CD4-positive, alpha-beta T cell treated with Interferon alpha-2 for 1 hour (primary cell): ENCODE data around the gene TOP1.

ENCODE experiments used
- DNase-seq, 2 donors: peaks; one replicate each; pipeline ENCODE4 v3.0.0-alpha.2; 2020 to 2022

The TOP1 gene

DNA sequence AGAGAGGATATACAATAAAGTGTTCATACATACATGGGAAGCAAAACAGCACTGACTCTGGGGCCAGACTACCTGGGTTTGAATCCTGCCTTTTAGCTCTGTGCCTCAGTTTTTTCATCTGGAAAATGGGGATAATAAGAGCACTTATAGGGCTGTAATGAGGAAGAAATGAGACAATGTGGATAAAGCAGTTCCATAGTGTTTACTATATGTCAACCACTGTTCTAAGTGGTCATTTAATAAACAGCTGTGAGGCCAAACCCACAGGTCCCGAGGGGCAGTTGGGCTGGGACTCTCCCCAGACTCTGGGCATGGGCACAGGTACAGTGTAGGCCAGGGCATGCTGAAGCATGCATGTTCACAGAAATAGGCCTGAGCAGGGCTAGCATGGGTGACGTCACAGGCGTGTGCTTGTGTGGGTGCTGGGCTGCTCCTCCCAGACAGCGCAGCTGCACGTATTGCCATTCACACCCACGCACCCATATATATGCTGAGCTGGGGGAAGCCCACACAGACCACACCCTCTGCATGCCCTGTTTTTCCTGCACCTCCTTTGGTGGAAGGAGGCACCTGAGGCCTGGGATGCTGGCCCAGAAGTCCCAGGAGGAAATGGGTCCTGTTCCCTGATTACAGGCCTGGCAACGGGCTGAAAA is 105.2 kb downstream of the TOP1 start:
- peak; percentile 54 to 66 for DNase-seq

DNA sequence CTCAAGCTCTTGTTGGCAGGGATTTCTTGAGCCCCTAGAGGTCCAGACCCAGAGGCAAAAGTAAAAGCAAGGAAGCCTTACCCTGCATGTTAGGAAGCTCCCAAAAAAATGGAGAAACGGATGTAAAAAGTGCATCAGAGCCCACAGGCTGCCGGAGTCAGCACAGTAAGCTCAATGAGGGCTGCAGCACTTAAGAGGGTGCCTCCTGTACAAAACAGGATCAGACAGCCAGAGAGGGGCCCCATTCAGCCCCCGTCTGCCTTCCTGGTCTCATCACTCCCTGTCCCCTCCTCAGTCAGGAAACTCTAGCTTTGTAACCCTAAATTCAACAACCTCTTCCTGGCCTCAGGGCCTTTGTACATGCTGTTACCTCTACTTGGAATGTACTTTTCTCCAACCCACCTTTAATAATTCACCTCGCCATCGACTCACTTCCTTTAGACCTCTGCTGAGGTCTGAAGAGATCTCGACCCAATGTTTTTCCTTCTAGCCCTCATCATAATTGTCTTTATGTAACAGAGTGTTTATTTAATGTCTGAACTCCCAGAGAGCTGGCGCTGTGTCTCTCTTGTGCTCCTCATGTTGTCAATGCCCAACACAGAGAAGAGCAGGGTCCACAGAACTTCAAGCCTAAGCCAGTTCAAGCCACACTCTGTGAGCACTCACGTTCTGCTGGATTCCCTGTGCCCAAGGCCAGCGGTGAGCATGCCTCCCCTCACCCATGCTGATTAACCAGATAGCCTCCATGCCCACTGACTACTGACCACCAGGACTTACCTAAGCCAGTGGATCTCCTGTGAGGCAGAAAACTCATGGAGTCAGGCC is 106.0 kb downstream of the TOP1 start:
- no peak for DNase-seq

DNA sequence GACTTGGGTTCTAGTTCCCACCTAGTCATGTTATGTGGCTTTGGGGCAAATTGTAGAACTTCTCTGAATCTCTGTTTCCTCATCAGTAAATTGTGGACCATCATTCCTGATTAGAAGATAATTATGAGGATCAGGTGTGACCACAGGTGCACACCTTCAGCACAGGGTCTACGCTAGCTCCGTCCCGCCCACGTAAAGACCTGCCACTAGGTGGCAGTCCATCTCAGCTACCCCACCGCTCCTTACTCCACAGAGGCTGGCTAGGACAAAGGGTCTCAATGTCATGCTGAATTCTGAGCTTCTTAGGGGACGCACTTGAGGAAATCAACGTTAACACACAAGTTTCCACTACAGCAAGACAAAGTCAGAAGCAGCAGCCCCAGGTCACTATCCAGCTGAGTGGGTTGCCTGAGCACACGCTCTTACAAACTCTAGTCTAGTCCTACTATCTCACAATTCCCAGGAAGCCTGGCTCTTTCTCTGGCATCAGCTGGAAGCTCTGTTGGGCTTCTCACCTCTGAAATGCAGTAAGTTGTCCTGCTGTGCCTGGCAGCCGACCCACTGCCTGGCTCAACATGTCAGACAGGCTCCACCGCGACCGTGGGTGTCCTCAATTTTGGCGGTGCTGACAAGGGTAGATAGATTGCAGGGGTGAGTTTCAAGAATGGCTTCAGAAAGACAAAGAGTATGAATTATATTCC is 106.7 kb downstream of the TOP1 start:
- peak; percentile 60 to 78 for DNase-seq

DNA sequence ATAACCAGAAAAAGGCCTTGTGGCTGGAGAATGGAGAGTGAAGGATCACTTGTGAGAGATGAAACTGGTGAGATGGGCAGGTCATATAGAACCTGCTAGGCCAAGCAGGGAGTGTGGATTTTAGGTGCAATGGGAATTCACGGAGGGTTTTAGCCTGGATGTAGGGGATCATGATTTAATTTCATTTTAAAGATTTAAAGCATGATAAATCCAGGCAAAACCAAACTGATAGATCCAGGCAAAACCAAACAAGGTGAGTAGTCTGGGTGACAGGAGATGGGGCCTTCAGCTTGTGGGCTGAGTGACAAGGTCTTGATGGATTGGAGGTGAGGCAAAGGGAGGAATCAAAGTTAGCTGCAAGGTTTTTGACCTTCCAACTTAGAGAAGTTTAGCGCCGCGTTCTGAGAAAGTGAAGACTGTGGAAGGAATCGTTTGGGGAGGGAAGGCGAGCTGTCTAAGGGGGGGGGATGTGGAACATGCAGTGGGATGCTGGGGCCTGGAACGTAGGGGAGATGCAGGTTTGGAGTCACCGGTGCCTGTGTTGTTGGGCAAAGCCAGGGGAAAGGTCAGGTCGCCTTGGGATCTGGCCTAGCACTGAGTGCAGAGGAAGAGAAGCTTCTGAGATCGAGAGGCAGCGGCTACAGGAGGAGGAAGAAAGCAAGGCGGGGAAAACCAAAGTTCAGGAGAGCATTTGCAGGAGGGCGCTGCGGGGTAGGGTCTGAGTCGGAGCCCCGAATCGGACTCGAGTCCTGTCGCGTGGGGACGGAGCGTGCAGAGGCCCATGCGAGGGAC is 107.5 kb downstream of the TOP1 start:
- DNase-seq: no peak

DNA sequence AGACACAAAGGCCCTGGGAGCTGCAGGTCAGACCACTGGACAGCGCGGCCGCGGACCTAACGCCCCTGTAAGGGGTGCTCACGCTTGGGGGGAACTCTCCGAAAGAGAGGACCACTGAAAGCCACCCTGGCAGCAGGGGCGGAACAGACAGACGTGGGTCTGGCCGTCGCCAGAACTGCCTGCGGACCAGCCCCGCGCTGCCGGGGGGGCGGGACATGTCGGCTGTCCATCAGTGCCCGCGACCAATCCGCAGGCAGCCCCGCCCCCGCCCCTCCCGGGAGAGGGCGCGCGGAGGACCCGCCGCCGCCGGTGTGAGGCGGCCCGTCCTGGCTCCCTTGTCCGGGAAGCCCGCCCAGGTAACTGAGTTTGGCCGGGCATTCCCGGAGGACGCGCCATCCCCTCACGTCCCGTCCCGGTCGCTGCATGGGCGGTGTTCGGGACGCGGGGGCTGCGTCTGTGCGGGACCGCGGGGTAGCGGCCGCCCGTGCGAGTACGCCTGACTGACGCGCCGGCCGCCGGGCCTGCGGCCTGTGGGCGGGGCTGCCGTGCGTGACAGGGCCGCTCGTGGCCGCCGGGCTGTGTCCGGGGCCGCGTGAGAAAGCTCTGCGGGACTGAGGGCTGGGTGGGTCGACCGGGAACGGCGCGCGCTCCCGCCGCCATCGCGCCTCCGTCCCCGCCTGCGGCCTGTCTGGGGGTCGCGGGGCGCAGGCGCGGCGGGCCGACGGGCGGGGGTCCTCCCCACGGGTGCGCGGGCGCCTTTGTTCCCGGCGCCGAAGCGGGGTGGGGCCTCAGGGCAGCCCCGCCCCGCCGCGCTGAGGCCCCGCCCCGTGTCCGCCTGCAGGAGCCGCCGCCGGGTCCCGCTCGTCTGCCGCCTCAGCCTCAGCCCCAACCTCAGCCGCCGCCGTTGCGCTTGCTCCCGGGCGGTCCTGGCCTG is 108.3 kb downstream of the TOP1 start, which contains the start of gene PLCG1:
PLCG1 (plus strand) TSS at position 864 of the 934 bp plus-strand sequence. CDS start 99 bp downstream, outside the sequence.
- DNase-seq: peak; percentile 81 to 87

DNA sequence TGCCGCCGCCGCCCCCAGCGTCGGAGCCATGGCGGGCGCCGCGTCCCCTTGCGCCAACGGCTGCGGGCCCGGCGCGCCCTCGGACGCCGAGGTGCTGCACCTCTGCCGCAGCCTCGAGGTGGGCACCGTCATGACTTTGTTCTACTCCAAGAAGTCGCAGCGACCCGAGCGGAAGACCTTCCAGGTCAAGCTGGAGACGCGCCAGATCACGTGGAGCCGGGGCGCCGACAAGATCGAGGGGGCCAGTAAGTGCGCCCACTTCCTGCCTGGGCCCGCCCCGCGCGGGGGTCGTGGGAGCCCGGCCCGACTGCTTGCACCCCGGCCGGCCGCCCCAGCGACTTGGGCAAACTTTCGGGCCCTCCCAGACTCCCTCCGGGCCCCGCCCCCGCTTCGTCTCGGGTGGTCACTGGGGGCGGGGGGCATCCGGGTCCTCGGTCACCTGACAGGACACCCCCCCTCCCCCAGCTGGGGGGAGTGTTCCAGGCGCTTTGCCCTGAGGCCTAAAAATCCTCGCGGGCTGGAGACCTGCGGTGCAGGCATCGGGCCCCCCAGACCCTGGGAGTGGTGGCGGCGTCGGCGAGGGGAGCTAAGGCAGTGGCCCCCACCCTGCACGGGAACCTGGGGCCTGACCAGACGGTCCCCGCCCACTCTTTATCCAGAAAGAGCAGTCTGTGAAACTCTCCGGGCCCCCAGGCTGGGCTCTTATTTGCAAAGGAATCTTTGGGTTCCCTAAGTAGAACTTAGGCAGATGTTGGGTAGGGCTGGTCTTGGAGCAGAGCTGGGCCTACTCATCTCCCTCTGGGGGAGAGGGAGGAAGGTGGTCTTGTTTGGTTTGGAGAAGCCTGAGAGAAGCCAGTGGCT is 109.2 kb downstream of the TOP1 start:
- peak; percentile 49 to 76 for DNase-seq

DNA sequence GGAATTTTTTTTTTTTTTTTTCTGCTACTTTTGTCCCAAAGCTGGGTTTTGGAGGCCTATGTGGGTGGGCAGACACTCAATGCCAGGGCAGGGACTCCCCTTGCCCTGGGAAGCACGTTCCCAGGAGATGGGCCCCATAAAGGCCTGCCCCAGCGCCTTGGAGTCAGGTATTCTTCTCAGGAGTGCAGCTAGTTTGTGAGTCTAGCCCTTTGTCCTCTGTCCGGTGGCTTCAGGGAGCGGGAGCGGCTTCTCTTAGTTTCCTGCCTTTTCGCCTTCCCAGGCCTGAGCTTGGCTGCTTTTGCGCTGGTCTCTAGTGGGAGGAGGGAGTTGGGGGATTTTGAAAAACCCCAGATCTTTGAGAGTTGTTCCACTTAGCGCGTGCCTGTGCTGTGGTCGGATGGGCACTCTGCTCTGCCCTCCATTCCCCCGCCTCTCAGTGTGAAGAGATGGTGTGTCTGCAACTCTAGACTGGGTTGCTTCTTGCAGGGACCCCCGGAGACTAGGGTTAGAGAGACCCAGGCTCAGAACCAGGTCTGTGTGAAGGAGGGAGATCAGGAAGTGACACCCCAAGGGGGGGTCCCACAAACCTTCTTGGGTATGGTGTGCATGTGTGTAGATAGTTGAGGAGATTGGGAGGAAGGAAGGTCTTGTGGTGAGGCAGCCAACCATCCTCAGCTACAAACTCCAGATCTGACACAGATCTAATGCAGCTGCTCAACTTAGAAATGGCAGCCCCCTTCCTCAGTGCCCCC is 110.0 kb downstream of the TOP1 start:
- DNase-seq: peak; percentile 15 to 58

DNA sequence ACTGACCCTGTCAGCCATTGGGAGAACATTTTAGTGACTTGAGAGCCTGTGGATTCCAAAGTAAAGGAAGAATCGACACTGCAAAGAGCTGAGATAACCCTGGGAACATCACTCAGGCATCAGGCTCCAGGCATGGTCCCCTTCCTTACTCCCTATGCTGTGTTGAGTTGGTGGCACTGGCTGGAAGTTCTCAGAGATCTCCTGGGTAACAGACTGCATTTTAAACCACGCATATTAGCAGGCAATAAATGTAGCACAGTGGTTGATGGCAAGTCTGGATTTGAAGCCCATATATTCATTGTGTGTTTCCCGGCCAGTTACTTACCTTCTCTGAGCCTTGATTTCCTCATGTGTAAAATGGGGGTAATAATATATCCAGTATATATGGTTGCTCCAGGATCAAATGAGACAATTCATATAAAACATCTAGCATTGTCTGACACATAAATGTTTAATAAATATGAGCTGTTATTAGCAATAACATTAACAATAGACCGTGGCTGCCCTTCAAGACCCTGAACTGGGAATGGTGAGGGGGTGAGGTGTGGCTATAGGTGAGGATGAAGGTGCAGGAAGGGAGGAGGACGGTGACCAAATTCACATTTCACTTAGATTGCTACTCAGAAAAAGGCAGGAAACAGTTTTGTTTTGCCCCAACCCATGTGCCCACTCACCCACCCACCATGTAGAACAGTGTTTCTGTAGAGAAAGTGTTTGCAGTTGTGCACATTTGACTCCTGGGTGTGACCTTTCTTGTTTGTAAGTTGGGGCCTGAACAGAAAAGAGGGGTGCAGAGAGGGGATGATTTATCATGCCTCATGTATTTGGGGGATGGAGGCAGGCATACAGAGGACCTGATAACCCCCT is 110.8 kb downstream of the TOP1 start:
- DNase-seq: no peak

DNA sequence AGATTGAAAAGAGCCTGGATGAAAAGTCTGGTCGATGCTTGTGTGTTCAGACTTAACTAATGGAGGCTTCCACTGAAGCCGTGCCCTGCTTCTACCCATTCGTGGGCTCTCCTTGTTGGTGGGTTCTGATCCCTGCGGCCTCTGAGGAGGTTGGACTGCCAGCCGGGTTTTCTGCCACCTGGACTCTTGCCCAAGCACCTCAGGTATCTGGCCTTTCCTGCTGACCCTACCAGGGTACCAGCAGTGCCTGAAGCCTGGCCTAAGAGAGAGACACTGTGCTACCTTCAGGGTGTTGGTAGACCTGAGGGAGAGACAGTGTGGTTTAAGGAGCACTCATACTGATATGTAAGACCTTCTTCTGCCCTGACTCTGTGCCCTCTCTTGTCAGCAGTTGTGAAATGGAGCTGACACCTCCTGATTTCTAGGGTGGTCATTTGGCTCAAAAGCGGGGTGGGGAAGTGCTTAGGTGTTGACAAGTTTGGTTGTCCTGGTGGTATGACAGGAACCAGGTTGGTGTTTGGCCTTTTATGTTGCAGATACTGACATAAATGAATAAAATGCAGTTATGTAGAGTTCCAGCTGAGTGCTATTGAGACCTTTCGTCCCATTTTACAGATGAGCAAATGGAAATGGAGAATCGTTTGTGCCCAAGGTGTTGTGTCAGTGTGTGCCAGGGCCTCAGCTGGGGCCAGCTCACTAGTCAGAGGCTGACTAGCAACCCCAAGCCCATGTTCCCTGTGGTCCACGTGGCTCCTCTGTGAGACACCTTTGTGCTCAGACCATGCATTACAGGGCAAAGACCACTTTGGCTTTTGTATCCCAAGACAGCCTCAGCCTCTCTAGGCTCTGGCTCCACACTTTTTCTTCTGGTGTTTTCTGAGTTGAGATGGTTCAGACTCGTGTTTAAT is 111.9 kb downstream of the TOP1 start:
- no peak for DNase-seq

DNA sequence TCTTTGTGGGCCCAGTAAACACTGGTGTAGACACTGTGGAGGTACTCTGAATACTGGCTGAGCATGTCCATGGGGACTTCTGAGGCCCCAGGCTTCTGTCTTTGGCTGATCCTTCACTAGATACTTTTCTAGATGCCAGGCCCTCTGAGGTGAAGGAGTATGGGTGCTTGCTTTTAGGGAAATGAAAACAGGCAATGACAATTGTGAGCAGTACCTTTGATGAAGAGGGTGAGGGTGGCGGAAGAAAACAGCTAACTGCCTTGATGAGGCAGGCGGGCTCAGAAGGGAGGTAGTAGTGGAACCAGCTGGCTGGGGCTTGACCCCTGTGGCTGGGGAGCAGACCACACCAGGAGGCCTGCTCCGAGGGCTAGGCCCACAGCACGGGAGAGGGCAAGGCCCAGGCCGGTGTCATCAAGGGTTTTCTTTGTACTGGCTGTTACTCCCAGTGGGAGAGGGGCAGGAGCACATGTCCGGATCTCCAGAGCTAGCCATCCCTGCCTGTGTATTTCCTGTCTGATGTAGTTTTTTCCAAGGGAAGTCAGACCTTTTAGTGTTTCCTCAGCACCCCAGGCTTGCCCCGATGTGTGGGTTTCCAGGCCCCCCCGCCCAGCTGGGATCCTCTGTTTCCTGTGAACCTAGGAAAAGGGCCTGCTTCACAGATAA is 112.7 kb downstream of the TOP1 start:
- peak in 1 of 2 donors; percentile 24 for DNase-seq

DNA sequence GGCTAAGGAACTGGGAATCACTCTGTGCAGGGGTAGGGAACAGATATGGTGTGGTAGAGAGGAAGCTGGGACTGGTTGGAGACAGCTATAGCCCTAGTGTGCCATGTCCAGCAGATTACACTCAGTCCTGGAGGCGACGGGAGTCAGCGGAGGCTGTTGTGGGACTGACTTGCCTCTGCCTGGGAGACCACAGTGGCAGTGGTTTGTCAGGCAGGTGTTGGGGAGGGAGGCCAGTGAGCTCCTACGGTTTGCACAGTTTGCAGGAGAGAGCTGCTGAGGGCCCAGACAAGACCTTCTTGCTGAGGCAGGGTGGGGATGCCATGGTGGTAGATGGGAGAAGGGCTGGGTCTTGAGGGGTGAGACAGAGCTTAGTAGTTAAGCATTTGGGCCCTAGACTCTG is 113.6 kb downstream of the TOP1 start:
- DNase-seq: no peak

DNA sequence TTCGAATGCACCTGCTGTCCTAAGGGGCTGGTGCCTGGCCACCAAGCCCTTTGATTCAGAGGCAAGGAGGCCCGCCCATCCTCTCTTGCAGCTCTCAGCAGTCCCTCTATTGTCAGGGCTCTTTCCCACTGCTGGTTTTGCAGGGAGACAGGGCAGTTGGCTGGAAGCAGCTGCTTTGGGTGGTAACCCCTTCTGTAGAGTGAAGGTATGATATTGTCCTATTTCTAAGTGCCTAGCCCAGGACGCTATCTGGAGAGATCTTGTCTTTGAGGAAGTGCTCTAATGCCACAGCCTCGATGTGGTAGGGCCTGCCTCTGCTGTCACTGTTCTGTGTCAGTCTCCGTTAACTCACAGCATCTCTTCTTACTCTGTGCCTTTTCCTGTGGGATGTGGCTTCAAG is 114.3 kb downstream of the TOP1 start:
- peak in 1 of 2 donors; percentile 61 for DNase-seq

DNA sequence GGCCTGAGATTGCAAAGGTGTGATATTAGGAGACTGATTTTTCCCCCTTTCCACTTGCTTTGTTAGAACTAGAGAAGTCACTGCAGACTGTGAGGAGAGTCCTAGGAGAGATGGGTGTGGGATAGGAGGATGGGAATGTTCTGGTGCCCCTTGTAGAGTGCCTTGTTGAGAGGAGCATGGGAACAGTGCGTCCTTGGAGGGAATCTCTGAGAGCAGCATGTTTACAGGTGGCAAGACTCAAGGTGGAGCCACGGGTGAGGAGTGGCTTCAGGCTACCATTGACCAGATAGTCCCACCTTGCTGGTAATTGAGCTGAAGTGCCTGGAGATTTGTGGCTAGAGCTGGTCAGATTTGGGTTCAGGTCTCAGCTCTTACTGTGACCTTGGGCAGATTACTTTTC is 114.7 kb downstream of the TOP1 start:
- no peak for DNase-seq

DNA sequence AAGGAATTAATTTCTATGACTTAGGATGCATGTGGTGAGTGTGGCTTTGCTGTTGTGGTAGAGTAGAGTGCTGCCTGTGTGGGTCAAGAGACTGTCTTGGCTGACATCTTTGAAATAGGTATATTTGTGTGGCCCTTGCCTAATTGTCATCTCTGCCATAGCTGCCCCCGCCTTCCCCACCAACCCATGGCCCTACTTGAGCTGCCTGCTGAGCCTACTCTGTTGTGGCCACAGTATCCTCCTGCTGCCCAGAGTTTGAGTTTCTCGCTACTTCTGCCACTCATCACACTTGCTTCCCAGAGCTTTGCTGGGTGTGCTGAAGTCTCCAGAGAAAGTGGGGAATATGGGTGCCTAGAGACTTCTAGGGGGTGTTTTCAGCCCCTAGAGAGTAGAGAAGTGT is 116.7 kb downstream of the TOP1 start:
- no peak for DNase-seq

DNA sequence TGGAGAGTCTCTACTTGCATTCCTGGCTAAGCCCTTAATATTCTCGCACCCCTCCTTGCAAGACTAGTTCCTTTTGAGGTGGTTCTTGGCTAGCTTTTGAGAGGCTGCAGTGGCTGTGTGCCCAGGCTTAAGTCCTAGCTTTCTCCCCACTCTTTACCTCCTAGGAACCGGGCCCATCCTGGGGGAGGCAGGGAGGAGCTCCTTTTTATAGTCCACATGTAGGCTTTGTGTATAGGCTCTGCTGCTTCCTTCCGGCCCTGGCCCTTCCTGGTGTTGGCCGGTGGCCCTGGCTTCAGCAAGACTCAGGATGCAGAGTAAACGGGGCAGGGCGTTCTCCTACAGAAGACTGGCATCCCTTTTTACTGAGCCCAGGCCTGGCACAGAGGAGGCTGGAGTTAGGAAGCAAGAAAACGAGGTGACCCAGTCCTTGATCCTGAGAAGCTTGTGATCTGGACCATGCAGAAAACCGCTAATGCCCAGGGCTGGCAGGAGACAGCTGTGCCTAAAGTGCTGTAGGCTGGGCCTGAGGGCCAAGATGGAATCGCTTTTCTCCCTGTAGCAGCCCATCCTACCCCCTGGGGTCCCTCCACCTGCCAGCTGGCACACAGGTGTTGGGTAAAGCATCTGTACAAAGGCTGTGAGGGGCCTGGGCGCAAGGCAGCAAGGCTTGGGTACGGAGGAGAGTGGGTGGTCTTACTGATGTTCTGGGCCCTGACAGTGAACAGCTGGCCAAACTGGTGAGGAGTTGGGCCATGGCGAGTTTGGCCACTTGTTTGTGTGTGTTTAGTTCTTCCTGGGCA is 117.4 kb downstream of the TOP1 start:
- no peak for DNase-seq

DNA sequence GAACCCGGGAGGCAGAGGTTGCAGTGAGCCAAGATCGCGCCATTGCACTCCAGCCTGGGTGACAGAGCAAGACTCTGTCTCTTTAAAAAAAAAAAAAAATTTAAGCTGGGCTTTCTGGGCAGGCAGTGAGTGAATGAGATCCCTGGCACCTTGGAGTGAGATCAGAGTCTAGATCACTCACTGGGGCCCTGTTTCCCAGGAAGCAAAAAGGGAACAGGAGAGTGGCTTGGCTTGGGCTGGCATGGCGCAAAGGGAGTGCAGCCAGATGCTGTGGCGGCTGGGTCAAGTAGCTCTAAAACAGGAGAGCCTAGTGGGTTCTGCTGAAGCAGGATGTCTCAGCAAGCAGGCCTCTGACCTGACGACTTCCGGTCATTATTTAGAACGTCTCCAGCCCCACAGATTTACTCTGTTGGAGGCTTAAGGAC is 119.2 kb downstream of the TOP1 start:
- no peak for DNase-seq
